ENCODE measurements around the gene ADAMTS16.

Gene ADAMTS16

GRCh38 chr5:5235685-5236084 lies 95.6 kb downstream of the ADAMTS16 start:
- no peak for DNase-seq

GRCh38 chr5:5239191-5239590 lies 99.1 kb downstream of the ADAMTS16 start:
- no peak for DNase-seq

GRCh38 chr5:5240234-5240633 lies 100.1 kb downstream of the ADAMTS16 start:
- DNase-seq: no peak

GRCh38 chr5:5242056-5242455 lies 101.9 kb downstream of the ADAMTS16 start:
- no peak for DNase-seq

GRCh38 chr5:5246736-5247135 lies 106.6 kb downstream of the ADAMTS16 start:
- no peak for DNase-seq

GRCh38 chr5:5250758-5251157 lies 110.6 kb downstream of the ADAMTS16 start:
- no peak for DNase-seq

GRCh38 chr5:5252106-5252505 lies 112.0 kb downstream of the ADAMTS16 start:
- DNase-seq: no peak

GRCh38 chr5:5257353-5257752 lies 117.2 kb downstream of the ADAMTS16 start:
- DNase-seq: no peak

GRCh38 chr5:5258564-5258963 lies 118.4 kb downstream of the ADAMTS16 start:
- DNase-seq: no peak

- DNase-seq: no peak
Observed at GRCh38 chr5:5264727-5265126, 124.6 kb downstream of the ADAMTS16 start.

- no peak for DNase-seq
Observed at GRCh38 chr5:5266297-5266696, 126.2 kb downstream of the ADAMTS16 start.

- no peak for DNase-seq
Observed at GRCh38 chr5:5270161-5270560, 130.0 kb downstream of the ADAMTS16 start.

- DNase-seq: no peak
Observed at GRCh38 chr5:5270958-5271785, 131.0 kb downstream of the ADAMTS16 start.

- no peak for DNase-seq
Observed at GRCh38 chr5:5271786-5272321, 131.7 kb downstream of the ADAMTS16 start.

GRCh38 chr5:5273398-5273797 lies 133.3 kb downstream of the ADAMTS16 start:
- DNase-seq: no peak

GRCh38 chr5:5273976-5274375 lies 133.8 kb downstream of the ADAMTS16 start:
- no peak for DNase-seq

GRCh38 chr5:5275211-5275610 lies 135.1 kb downstream of the ADAMTS16 start:
- DNase-seq: no peak

- DNase-seq: no peak
Observed at GRCh38 chr5:5276430-5276829, 136.3 kb downstream of the ADAMTS16 start.

- DNase-seq: no peak
Observed at GRCh38 chr5:5276951-5277517, 136.9 kb downstream of the ADAMTS16 start.

GRCh38 chr5:5278201-5278814 lies 138.2 kb downstream of the ADAMTS16 start:
- no peak for DNase-seq

- no peak for DNase-seq
Observed at GRCh38 chr5:5278815-5279381, 138.8 kb downstream of the ADAMTS16 start.

- no peak for DNase-seq
Observed at GRCh38 chr5:5285906-5286305, 145.8 kb downstream of the ADAMTS16 start.

GRCh38 chr5:5287419-5287818 lies 147.3 kb downstream of the ADAMTS16 start:
- DNase-seq: no peak

GRCh38 chr5:5288201-5288600 lies 148.1 kb downstream of the ADAMTS16 start:
- DNase-seq: no peak

Data from activated CD8-positive, alpha-beta memory T cell treated with anti-CD3 and anti-CD28 coated beads for 24 hours (primary cell).